Activated naive CD4-positive, alpha-beta T cell treated with anti-CD3 and anti-CD28 coated beads, Interleukin-2, amount 10 ng/mL, durations not matched to agents 5 hours and 36 hours (primary cell): ENCODE results near the gene KRT9. TPM values are rescaled to one million over a fixed set of nuclear protein-coding genes. Genes with fewer than 3 reads are reported as not detected.

Experiments
- microRNA-seq: library from miRNA; unstranded; fragments of <30 nt; microRNA quantifications from one replicate; pipeline ENCODE4 v1.2.0, GENCODE V29; 2022; ENCODE audit warnings: borderline microRNAs expressed, borderline replicate concordance
- total RNA-seq, 2 experiments: library from RNA; stranded (reverse); gene quantifications; one replicate each; pipeline ENCODE4 v1.2.3, GENCODE V29; 2021

The KRT9 gene
- not detected for total RNA-seq

GRCh38 chr17:41571561-41572434 lies at the start of gene KRT9:
Gene KRT9, minus strand, starts transcription at chr17:41572059. Its CDS starts 67 bp downstream, at chr17:41571992.

GRCh38 chr17:41612376-41613160 lies 40.7 kb upstream of the KRT9 start, which contains the start of gene KRT16:
Gene KRT16, minus strand, starts transcription at chr17:41612767. Its CDS starts 79 bp downstream, at chr17:41612688.

GRCh38 chr17:41586863-41587495 lies 15.1 kb upstream of the KRT9 start, which contains the start of gene KRT14:
Gene KRT14, minus strand, starts transcription at chr17:41586895. Its CDS starts 61 bp downstream, at chr17:41586834.

GRCh38 chr17:41518789-41519449 lies 52.9 kb downstream of the KRT9 start, which contains the start of gene KRT15:
Gene KRT15, minus strand, starts transcription at chr17:41518890. Its CDS starts 63 bp downstream, at chr17:41518827.

Small RNA genes lying within 50 kb of the gene (microRNA-seq; reads per million reads assigned to microRNA genes)
- gene MIR6510, result not detected

Other genes with a start within 250 kb of the KRT9 start
- gene KRT33A, start 221.2 kb downstream of the KRT9 start, total RNA-seq, result not detected
- gene KRT33B, start 202.2 kb downstream of the KRT9 start, total RNA-seq, result not detected
- not detected for gene KRT34, start 189.8 kb downstream of the KRT9 start, total RNA-seq
- not detected for gene KRT31, start 174.5 kb downstream of the KRT9 start, total RNA-seq
- gene KRT37, start 147.5 kb downstream of the KRT9 start, total RNA-seq, result not detected
- gene KRT38, start 131.1 kb downstream of the KRT9 start, total RNA-seq, result not detected
- not detected for gene KRT32, start 104.7 kb downstream of the KRT9 start, total RNA-seq
- gene KRT35, start 90.9 kb downstream of the KRT9 start, total RNA-seq, result not detected
- gene KRT36, start 82.1 kb downstream of the KRT9 start, total RNA-seq, result not detected
- gene KRT13, start 66.4 kb downstream of the KRT9 start, total RNA-seq, result not detected
- not detected for gene KRT15, start 53.2 kb downstream of the KRT9 start, total RNA-seq
- not detected for gene KRT19, start 43.8 kb downstream of the KRT9 start, total RNA-seq
- gene KRT14, start 14.8 kb upstream of the KRT9 start, total RNA-seq, result not detected
- gene KRT16, start 40.7 kb upstream of the KRT9 start, total RNA-seq, result not detected
- not detected for gene KRT17, start 52.5 kb upstream of the KRT9 start, total RNA-seq
- 100 to 1,000 TPM; 768 to 814 TPM for gene EIF1, start 116.8 kb upstream of the KRT9 start, total RNA-seq
- gene GAST, start 140.3 kb upstream of the KRT9 start, total RNA-seq, result not detected
- gene HAP1, start 162.6 kb upstream of the KRT9 start, total RNA-seq, result under 1 TPM in 1 of 2 experiments, not detected in 1; 0.05 TPM
- 1 to 10 TPM in 1 of 2 experiments, under 1 TPM in 1; 0.63 to 1.1 TPM for gene JUP, start 214.7 kb upstream of the KRT9 start, total RNA-seq
- 1 to 10 TPM; 2.9 to 3.3 TPM for gene P3H4, start 239.9 kb upstream of the KRT9 start, total RNA-seq
- not detected for gene FKBP10, start 240.9 kb upstream of the KRT9 start, total RNA-seq